Hematopoietic multipotent progenitor cell treated with erythropoietin and hydrocortisone succinate and interleukin-3 and kit ligand, for 6 days (in vitro differentiated cells): ENCODE measurements around the gene CRYM.
A peak's percentile ranks its signal among the peaks of the same experiment; 100 is the strongest.

Source experiments
- DNase-seq: peaks from one replicate; pipeline ENCODE4 v3.0.0-alpha.2; 2015

Gene CRYM

DNA sequence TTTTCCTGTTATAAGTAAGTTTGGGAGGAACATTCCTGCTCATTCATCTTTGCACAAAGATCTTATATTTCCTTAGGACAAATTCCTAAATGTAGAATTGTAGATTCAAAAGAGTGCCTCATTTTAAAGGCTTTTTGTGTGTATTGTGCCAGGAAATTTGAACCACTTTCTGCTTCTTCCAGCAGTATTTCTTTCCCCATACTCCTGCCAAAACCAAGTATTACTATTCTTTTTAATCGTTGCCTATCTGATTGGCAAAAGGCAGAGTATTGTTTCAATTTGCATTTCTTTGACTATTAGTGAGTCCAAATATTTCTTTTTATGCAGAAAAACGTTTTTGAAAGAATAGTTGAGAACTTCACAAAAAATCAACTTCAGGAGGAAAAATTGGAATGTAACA, 35.3 kb downstream of the CRYM start:
- DNase-seq: no peak

DNA sequence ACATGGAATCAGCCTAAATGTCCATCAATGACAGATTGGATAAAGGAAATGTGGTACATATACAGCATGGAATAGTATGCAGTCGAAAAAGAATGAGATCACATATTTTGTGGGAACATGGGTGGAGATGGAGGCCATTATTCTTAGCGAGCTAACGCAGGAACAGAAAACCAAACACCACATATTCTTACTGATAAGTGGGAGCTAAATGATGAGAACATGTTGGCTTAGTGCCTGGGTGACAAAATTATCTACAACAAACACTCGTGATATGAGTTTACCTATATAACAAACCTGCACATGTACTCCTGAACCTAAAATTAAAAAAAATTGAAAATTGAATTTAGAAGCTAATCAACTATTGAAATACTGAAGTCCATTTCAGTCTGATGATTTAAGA, 38.4 kb downstream of the CRYM start:
- peak; percentile 79 for DNase-seq

DNA sequence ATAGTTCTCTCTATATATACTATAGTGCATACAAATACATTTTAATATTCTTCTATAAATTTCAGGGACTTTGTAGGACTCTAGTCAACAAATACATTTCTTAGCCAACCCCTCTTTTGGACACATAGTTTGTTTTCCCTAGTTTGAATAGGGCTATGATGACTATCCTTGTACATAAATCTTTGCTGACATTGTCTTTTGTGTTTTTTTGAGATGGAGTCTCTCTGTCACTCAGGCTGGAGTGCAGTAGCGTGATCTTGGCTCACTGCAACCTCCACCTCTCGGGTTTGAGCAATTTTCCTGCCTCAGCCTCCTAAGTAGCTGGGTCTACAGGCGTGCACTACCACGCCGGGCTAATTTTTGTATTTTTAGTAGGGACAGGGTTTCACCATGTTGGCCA, 41.3 kb downstream of the CRYM start:
- DNase-seq: no peak

DNA sequence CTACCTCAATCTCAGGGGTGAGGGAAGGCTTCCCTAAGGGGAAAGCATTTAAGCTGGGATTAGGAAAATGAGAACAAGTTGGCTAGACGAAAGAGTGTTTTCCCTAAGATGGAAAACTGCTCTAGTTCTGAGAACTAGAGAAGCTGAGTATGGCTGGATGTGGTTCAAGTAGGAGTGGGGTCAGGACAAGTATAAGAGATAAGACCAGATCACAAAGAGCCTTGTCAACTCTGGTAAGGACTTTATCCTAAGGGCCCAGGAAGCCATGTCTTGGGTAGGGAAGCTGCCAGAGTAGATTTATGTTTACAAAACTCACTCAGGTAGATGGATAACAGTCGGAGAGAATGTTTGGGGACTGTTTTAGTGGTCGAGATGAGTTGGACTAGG, 42.9 kb downstream of the CRYM start:
- peak; percentile 26 for DNase-seq

DNA sequence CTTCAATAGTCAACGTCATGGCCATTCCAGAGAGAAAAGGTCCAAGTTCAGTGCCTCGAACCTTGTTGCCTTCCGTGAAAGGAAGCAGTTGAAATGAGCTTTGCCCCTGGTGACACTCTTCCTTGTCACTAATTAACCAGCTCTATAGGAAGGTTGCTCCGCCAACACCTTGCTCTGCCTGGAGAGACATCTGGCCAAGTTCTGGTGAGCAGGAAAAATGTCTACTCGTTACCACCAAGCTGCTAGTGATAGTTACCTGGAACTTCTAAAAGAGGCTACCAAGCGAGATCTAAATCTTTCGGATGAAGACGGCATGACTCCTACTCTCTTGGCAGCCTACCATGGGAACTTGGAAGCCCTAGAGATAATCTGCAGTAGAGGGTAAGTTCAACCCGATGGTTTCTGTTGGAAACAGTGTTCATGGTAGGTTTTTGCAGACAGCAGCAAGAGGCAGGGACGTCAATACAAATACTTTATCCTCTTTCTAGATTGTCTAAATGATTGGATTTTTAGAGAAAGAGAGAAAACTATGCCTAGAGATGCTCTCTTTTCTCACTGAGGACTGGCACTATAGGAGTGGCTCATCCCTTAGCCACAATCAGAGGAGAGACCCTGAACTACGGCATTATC, 44.5 kb downstream of the CRYM start, which contains the start of gene ANKS4B:
ANKS4B (plus strand) TSS at position 179 of the 630 bp plus-strand sequence; CDS start at position 218, 39 bp downstream.
- no peak for DNase-seq

DNA sequence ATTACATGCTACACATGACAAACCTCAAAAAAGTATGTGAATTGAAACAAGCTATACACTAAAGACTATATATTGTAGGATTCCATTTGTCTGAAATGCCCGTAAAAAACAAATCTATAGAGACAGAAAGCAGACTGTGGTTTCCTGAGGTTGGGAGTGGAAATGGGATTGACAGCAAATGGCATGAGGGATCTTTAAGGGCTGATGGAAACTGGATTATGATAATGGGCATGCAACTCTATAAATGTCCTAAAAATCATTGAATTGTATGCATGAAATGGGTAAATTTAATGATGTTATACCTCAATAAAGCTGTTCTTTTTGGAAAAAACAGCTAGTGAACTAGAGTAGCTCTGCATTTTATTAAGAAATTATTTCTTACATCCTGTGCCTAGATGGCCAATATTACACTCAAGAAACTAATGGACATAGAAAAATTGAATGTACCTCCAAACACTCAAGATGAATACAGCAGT, 45.0 kb downstream of the CRYM start:
- no peak for DNase-seq

DNA sequence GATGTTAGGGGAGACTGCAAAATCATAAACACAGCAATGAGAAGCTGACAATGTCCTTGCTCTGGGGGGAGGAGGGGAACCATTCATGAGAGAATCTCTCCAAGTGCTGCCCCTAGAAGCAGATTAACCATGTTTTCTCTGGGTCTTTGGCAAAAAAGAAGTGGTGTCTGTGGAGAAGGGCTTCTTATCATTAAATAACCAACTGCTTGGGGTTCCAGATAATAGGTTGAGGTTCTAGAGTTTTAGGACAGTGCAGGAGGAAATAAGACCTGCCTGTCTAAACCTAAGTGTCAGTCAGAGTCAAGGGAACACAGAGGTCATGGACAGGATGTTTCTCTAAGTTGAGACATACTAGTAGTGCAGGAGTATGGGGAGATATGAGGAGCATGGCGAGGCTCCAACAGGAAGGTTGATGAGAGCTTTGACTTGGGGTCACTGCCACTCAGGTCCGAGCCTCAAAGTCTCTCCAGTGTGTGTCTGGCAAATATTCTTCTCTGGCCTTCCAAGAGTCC, 49.7 kb downstream of the CRYM start:
- peak; percentile 22 for DNase-seq

DNA sequence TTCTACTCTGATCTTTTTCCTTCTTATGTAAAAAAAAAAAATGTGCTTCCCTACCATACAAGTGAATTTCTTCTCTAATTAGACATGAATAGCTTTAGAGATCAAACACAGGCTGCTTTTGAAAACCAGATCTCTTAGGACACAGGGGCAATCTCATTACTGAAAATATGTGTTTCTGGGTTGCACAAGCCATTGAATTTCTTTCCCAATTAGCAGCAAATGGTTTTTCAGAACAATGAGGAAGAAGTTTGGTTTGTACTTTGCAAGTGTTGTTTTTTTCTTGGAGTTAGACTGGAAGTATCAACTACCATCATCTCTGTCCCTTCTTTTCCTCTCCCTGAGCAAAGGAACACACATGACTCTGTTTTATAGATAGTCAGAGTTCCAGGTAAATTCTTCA, 50.2 kb downstream of the CRYM start:
- DNase-seq: no peak

DNA sequence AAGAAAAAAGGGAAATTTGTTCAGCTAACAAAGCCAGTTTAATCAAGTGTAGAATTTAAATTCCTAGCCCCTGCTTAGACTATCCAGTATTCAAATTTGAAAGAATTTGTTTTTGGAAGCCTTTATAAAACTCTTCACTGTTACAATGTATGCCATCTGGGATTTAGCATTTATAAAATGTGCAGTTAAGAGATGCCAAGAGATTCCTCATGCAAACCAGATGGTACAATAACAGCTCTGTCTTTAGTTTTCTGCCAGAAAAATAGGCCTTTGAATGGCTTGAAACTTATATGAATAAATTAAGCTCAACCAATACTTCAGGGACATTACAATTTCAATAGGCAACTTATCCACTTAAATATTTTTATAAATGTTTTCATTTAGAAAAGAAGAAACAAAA, 51.3 kb downstream of the CRYM start:
- no peak for DNase-seq

DNA sequence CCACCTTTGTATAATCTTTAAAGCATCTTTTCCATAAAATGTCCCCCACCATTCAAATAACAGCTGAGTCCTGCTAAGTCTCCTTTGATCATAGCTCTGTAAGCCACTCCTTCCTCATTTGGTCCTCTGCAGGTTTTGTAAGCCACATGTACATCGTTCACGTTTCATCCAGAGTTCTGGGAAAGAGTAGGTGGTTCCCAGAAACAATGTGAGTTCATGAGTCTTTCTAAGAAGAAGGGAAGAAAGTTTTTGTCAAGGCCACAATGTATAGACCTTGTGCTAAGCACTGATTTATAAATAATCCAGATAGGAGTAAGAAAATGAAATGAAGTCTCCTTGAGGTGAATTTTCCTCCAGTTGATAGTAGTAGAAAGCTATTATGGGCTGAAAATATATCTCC, 53.3 kb downstream of the CRYM start:
- no peak for DNase-seq

DNA sequence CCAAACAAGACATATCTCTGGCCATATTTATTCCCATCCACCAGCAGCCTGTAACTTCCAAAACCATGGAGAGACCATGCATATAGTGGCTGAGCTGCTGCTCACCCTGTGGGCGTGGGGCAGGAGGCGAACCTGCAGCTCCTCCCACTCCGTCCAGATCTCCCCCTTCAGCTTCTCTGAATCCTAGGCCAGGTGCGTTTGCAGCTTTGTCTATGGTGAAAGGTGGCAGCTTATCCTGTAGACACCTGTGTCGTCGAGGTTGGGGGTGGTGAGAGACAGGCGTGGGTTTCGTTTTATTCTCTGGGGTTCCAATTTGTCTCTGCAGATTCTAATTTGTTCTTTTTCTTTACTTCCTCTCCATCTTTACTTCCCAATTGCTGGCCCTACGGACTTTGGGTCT, 54.3 kb downstream of the CRYM start:
- no peak for DNase-seq

DNA sequence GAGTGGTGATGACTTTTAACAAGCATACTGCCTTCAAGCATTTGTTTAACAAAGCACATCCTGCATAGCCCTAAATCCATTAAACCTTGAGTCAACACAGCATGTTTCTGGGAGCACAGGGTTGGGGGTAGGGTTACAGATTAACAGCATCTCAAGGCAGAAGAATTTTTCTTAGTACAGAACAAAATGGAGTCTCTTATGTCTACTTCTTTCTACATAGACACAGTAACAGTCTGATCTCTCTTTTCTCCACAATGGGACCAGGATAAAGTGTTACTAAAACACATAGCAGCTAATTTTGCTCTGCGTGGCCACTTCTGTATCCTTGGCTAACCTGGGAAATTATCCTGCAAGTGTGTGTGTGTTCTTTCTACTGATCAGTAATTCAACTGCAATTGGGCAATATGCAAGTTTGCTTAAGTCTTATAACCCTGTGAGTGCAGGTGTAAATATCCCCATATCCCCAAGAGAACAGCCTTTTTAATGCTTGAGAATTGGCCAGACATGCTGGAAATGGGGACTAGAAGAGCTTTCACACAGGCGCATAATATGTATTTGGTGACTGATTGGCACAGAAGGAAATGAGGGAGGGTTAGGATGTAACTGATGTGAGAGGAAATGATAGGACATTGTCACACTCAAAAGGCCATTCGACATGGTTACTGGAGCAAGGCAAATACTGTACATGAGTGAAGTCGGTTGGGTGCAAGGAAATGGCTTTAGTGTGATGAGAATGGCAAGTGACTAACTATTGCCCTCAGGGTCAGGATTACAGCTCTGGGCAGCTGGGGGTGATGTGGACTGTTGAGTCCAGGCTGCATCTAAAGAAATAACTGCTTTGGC, 55.4 kb downstream of the CRYM start:
- no peak for DNase-seq

DNA sequence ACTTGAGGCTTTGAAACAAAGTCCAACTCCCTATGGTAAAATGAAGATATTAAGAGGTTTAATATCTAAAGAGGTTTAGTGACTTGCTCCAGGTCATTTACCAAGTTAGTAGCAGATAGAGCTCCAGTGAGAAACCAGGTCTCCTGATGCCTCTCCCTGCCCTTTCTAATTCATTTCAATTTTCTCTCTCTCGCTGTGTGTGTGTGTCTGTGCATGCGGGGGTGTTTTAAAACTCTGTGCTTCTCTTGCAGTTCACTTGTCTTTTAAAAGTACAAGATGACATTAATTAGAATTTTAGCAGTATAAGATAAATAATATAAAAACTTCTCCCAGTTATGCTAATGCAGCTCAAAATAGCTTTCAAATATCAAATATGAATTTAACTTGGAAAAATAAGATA, 58.5 kb downstream of the CRYM start:
- no peak for DNase-seq

DNA sequence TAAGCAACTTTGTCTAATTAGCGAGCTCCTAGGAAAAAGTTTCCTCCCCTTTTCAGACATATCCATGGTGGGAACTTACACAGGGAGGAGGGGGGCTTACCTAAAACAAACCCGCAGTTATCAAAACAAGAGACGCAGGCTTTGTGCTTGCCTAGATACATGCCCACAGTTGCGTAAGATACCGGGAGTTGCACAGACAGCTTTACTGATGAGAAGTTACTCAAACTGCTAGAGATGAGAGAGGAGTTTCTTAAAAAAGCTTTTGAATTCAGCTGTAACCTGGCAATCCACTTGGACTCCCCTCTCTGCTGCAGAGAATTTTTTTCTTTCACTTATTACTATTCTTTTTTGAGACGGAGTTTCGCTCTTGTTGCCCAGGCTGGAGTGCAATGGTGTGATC, 59.9 kb downstream of the CRYM start:
- DNase-seq: peak; percentile 41

DNA sequence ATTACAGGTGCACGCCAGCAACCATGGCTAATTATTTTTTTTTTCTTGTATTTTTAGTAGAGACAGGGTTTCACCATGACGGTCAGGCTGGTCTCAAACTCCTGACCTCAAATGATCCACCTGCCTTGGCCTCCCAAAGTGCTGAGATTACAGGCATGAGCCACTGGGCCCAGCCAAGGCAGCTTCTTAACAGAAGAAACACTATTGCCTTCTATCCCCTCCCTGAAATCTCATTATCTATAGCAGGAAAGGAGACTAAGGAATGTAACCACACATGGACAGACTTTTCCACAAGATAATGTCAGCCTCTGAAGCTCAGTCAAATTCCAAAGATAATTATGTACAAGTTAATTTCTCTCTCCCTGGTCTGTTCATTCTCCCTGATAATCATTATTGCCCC, 61.0 kb downstream of the CRYM start:
- no peak for DNase-seq

DNA sequence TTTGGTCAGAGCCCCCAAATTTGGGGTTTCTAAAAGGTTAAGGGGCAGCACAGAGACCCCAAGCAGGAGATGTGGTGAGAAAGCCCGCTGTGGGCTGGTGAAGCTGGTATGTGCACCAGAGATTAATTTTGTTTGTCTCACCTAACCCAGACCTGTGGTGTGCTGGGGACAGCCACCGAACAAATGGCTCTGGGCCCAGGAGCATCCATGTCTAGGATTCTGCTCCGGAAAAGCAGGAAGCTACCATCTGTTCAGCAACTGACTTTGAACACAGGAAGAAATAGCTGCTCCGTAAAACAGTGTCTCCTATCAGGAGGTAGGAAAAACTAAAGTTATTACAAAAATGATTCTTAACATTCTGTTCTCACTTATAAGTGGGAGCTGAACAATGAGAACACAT, 64.0 kb downstream of the CRYM start:
- DNase-seq: no peak

DNA sequence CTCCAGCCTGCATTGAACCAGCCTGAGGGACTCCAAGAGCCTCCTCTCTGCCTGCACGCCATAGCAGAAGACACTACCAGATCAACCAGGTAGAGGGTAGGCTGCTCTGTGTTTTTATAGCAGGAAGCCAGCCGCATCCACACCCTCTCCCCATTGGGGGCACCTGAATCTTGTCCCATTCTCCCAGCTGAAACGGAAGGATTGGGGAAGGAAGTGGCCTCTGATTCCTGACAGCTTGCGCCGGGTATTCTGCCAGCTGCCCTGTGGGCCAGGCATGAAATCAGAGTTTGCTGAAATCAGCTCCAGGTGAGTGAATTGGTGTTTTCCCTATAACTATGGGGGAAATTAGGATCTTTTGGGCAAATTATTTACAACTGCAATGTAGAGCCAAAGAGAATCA, 66.6 kb downstream of the CRYM start, which contains the start of gene ZP2:
ZP2 (minus strand) TSS at position 89 of the 400 bp plus-strand sequence; CDS start at position 62, 27 bp downstream.
- DNase-seq: no peak
